Stomach (tissue), 4 donors: ENCODE results near the gene LSM7.

Source experiments
- EP300 ChIP-seq: sonication (generic); formaldehyde crosslinking; IDR thresholded peaks from one replicate; pipeline ENCODE4 v1.6.1; 2017; ENCODE audit warnings: antibody characterized with exemption
- POLR2A ChIP-seq, 4 donors: fragments of 450-650 bp; IDR thresholded peaks; one replicate each; pipeline ENCODE4 v1.6.1; 2016; ENCODE audit warnings: antibody characterized with exemption in 4 of 4, control low read depth in 2 of 4, mild to moderate bottlenecking in 1 of 4, moderate library complexity in 1 of 4
- POLR2AphosphoS5 ChIP-seq, 3 donors: sonication (generic); formaldehyde crosslinking; IDR thresholded peaks; one replicate each; pipeline ENCODE4 v1.6.1; 2016; ENCODE audit warnings: antibody characterized with exemption in 3 of 3
- TF ChIP-seq, protein P1 (sequence below), 7 experiments: fragments of 450-650 bp in 4 of 7; fragments of 200-600 bp in 3 of 7; sonication (generic) in 3 of 7; IDR thresholded peaks; one replicate each; pipeline ENCODE4 v1.5.1; 2016 to 2019; ENCODE audit warnings: antibody characterized with exemption in 7 of 7, control low read depth in 2 of 7, mild to moderate bottlenecking in 1 of 7

DNA sequence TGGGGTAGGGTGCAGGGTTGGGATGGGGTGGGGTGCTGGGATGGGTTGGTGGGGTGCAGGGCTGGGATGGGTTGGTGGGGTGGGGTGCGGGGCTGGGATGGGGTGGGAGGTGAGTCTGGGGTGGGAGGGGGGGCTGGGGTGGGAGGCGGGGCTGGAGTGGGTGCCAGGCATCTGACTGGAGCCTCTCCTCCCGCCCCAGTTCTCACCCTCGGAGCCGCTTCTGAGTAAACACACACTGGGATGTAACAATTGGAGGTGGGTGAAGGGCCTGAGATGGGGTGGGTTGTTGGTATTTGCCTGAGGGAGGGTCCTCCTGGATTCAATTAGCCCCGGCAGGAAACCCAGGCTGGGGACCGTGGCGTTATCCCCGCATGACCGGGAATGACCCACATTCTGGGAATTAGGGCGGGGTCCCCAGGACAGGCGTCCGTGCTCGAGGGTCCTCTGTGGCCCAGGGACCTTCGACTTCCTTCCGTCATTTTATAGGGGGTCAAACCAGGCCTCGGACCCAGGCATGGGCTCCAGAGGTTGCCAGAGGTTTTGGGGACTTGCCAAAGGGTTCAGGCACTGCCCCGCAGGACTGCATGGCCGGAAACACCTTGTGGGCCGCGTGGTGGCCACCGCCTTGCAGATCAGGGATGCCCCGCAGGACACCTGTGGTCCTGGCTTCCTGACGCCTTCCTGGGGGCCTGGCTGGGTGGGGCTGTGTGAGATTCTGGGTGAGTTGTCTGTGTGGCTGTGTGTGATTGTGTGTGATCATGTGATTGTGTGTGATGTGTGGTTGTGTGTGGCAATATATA, 33.1 kb upstream of the LSM7 start:
- TF ChIP-seq, protein P1, sequence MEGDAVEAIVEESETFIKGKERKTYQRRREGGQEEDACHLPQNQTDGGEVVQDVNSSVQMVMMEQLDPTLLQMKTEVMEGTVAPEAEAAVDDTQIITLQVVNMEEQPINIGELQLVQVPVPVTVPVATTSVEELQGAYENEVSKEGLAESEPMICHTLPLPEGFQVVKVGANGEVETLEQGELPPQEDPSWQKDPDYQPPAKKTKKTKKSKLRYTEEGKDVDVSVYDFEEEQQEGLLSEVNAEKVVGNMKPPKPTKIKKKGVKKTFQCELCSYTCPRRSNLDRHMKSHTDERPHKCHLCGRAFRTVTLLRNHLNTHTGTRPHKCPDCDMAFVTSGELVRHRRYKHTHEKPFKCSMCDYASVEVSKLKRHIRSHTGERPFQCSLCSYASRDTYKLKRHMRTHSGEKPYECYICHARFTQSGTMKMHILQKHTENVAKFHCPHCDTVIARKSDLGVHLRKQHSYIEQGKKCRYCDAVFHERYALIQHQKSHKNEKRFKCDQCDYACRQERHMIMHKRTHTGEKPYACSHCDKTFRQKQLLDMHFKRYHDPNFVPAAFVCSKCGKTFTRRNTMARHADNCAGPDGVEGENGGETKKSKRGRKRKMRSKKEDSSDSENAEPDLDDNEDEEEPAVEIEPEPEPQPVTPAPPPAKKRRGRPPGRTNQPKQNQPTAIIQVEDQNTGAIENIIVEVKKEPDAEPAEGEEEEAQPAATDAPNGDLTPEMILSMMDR (IDR thresholded peaks at IDR 0.05), result no peak
- TF ChIP-seq EP300, result no peak
- TF ChIP-seq POLR2AphosphoS5 (IDR thresholded peaks at IDR 0.05), result no peak
- no peak for TF ChIP-seq POLR2A (IDR thresholded peaks at IDR 0.05)
